OCI-LY1 (cell line): ENCODE data around the gene TMED4.

ENCODE experiments used
- H2AFZ ChIP-seq: fragments of 200-600 bp; sonication (generic), shearing (Covaris generic); 2 replicates; pipeline ENCODE4 v1.6.0; 2014; ENCODE audit warnings: antibody characterized with exemption, mild to moderate bottlenecking, low read length
- H3F3A ChIP-seq: fragments of 200-600 bp; sonication (generic), shearing (Covaris generic); 2 replicates; pipeline ENCODE4 v1.6.0; 2014; ENCODE audit warnings: mild to moderate bottlenecking, antibody characterized with exemption, low read length, moderate library complexity; ENCODE audit not compliant: insufficient read depth
- H3K27ac ChIP-seq: fragments of 200-600 bp; sonication (generic); 2 replicates; pipeline ENCODE4 v1.5.1; 2014; ENCODE audit warnings: low read length, mixed run types, mild to moderate bottlenecking, low read depth; ENCODE audit not compliant: poor library complexity, severe bottlenecking
- H3K27me3 ChIP-seq: fragments of 200-600 bp; sonication (generic); 2 replicates; pipeline ENCODE4 v1.6.0; 2014; ENCODE audit warnings: antibody characterized with exemption, mild to moderate bottlenecking, low read length, moderate library complexity; ENCODE audit not compliant: insufficient read depth
- H3K36me3 ChIP-seq: fragments of 200-600 bp; sonication (generic); 2 replicates; pipeline ENCODE4 v1.6.1; 2014; ENCODE audit warnings: mild to moderate bottlenecking, antibody characterized with exemption, low read length, moderate library complexity, mixed read lengths; ENCODE audit not compliant: insufficient read depth
- H3K4me1 ChIP-seq: fragments of 200-600 bp; sonication (generic); 2 replicates; pipeline ENCODE4 v1.5.1; 2014; ENCODE audit warnings: mild to moderate bottlenecking, low read length, moderate library complexity; ENCODE audit not compliant: insufficient read depth, severe bottlenecking
- H3K4me2 ChIP-seq: fragments of 200-600 bp; sonication (generic), shearing (Covaris generic); 2 replicates; pipeline ENCODE4 v1.6.1; 2014; ENCODE audit warnings: low read length
- H3K4me3 ChIP-seq: fragments of 200-600 bp; sonication (generic); 2 replicates; pipeline ENCODE4 v1.5.1; 2014; ENCODE audit warnings: low read length, low read depth, mild to moderate bottlenecking, mixed read lengths; ENCODE audit not compliant: poor library complexity, severe bottlenecking
- H3K79me2 ChIP-seq: fragments of 200-600 bp; shearing (Covaris generic); 2 replicates; pipeline ENCODE4 v1.6.1; 2016; ENCODE audit warnings: mixed run types, low read length, mixed read lengths; ENCODE audit not compliant: insufficient read depth
- H3K9ac ChIP-seq: fragments of 200-600 bp; sonication (generic), shearing (Covaris generic); 2 replicates; pipeline ENCODE4 v1.6.1; 2014; ENCODE audit warnings: mild to moderate bottlenecking, low read length, mixed read lengths
- H3K9me2 ChIP-seq: fragments of 200-600 bp; sonication (generic), shearing (Covaris generic); 2 replicates; pipeline ENCODE4 v1.6.1; 2014; ENCODE audit warnings: low read depth, mild to moderate bottlenecking, low read length, mixed read lengths
- H3K9me3 ChIP-seq: fragments of 200-600 bp; shearing (Covaris generic); 2 replicates; pipeline ENCODE4 v1.6.1; 2014; ENCODE audit warnings: low read length, mixed read lengths
- H4K20me1 ChIP-seq: fragments of 200-600 bp; sonication (generic), shearing (Covaris generic); 2 replicates; pipeline ENCODE4 v1.6.0; 2016; ENCODE audit warnings: mild to moderate bottlenecking, low read length; ENCODE audit not compliant: insufficient read depth
- EZH2 ChIP-seq: fragments of 200-600 bp; sonication (generic), shearing (Covaris generic); IDR thresholded peaks from 2 replicates; pipeline ENCODE4 v1.8.0; 2017; ENCODE audit warnings: borderline replicate concordance, mixed run types, mild to moderate bottlenecking, antibody characterized with exemption, low read length, moderate library complexity, mixed read lengths
- TF ChIP-seq, protein P1 (sequence below): fragments of 200-600 bp; sonication (generic), shearing (Covaris generic); IDR thresholded peaks from 2 replicates; pipeline ENCODE4 v1.5.1; 2017; ENCODE audit warnings: mild to moderate bottlenecking, antibody characterized with exemption, low read length, moderate library complexity, mixed read lengths

Gene TMED4

GRCh38 chr7:44624318-44624717 is 42.3 kb upstream of the TMED4 start:
- Histone ChIP-seq H3K27ac (peak overlapping the region; percentile 47), H3F3A (no peaks in the 10 kb centered on the region), H3K9me3 (no peaks in the 10 kb centered on the region), H3K4me1 (peaks cover 45% of the 10 kb centered on the region), H4K20me1 (no peaks in the 10 kb centered on the region), H2AFZ (no peak overlapping the region), H3K27me3 (no peaks in the 10 kb centered on the region), H3K4me2 (no peak overlapping the region), H3K4me3 (no peak overlapping the region), H3K9ac (no peak overlapping the region), H3K36me3 (peaks cover 40% of the 10 kb centered on the region), H3K9me2 (no peaks in the 10 kb centered on the region), H3K79me2 (peaks cover 56% of the 10 kb centered on the region)
- TF ChIP-seq, protein P1, sequence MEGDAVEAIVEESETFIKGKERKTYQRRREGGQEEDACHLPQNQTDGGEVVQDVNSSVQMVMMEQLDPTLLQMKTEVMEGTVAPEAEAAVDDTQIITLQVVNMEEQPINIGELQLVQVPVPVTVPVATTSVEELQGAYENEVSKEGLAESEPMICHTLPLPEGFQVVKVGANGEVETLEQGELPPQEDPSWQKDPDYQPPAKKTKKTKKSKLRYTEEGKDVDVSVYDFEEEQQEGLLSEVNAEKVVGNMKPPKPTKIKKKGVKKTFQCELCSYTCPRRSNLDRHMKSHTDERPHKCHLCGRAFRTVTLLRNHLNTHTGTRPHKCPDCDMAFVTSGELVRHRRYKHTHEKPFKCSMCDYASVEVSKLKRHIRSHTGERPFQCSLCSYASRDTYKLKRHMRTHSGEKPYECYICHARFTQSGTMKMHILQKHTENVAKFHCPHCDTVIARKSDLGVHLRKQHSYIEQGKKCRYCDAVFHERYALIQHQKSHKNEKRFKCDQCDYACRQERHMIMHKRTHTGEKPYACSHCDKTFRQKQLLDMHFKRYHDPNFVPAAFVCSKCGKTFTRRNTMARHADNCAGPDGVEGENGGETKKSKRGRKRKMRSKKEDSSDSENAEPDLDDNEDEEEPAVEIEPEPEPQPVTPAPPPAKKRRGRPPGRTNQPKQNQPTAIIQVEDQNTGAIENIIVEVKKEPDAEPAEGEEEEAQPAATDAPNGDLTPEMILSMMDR: no peak
- TF ChIP-seq EZH2: no peak

GRCh38 chr7:44622342-44623151 is 40.5 kb upstream of the TMED4 start:
- H2AFZ ChIP-seq: no peak overlapping the region
- H4K20me1 ChIP-seq: no peaks in the 10 kb centered on the region
- no peaks in the 10 kb centered on the region for H3F3A ChIP-seq
- H3K4me2 ChIP-seq: no peak overlapping the region
- peaks cover 45% of the 10 kb centered on the region for H3K36me3 ChIP-seq
- H3K79me2 ChIP-seq: peaks cover 74% of the 10 kb centered on the region
- H3K9ac ChIP-seq: no peak overlapping the region; the same call in 1 of the 2 replicates
- H3K9me2 ChIP-seq: no peaks in the 10 kb centered on the region
- H3K9me3 ChIP-seq: no peaks in the 10 kb centered on the region
- H3K4me3 ChIP-seq: no peak overlapping the region
- H3K27me3 ChIP-seq: no peaks in the 10 kb centered on the region
- peaks cover 45% of the 10 kb centered on the region for H3K4me1 ChIP-seq
- no peak overlapping the region for H3K27ac ChIP-seq
- TF ChIP-seq, protein P1: no peak
- no peak for TF ChIP-seq EZH2

GRCh38 chr7:44621750-44622103 is 39.7 kb upstream of the TMED4 start:
- Histone ChIP-seq H3K27me3 (no peaks in the 10 kb centered on the region), H3K79me2 (peaks cover 81% of the 10 kb centered on the region), H3K4me1 (peaks cover 52% of the 10 kb centered on the region), H3K9ac (no peak overlapping the region), H3K4me3 (no peak overlapping the region), H2AFZ (no peak overlapping the region), H3K36me3 (peaks cover 40% of the 10 kb centered on the region), H3K9me2 (no peaks in the 10 kb centered on the region), H4K20me1 (no peaks in the 10 kb centered on the region), H3K27ac (no peak overlapping the region), H3F3A (no peaks in the 10 kb centered on the region), H3K4me2 (no peak overlapping the region; the same call in 1 of the 2 replicates), H3K9me3 (no peaks in the 10 kb centered on the region)
- no peak for TF ChIP-seq EZH2
- TF ChIP-seq, protein P1: no peak
